Measurements from ENCODE around the gene PRR20G.
"Not testable (repeated sequence)": the region's sequence is repeated elsewhere in the genome, so short reads cannot be mapped to it uniquely, and the experiment has no call there.

Gene PRR20G

GRCh38 chr3:127299276-127299675, 11.4 kb upstream of the PRR20G start:
- DNase-seq (ENCODE audit: low read depth in 2 of 2): no peak

- no peak for DNase-seq (ENCODE audit: low read depth in 2 of 2)
Measured at GRCh38 chr3:127296959-127297358, 9.1 kb upstream of the PRR20G start.

GRCh38 chr3:127296166-127296565, 8.3 kb upstream of the PRR20G start:
- no peak for DNase-seq (ENCODE audit: low read depth in 2 of 2)

GRCh38 chr3:127293650-127294049, 5.8 kb upstream of the PRR20G start:
- DNase-seq (ENCODE audit: low read depth in 2 of 2): not testable (repeated sequence)

- no peak for DNase-seq (ENCODE audit: low read depth in 2 of 2)
Measured at GRCh38 chr3:127291611-127292010, 3.8 kb upstream of the PRR20G start.

- DNase-seq (ENCODE audit: low read depth in 2 of 2): no peak
Measured at GRCh38 chr3:127291114-127291513, 3.3 kb upstream of the PRR20G start.

GRCh38 chr3:127289706-127290575, 2.1 kb upstream of the PRR20G start:
- no peak for DNase-seq (ENCODE audit: low read depth in 2 of 2)

- no peak for DNase-seq (ENCODE audit: low read depth in 2 of 2)
Measured at GRCh38 chr3:127288921-127289705, 1.3 kb upstream of the PRR20G start.

GRCh38 chr3:127288343-127288742, 497 bp upstream of the PRR20G start:
- DNase-seq (ENCODE audit: low read depth in 2 of 2): no peak

GRCh38 chr3:127286571-127287140, 1.2 kb downstream of the PRR20G start:
- DNase-seq (ENCODE audit: low read depth in 2 of 2): no peak

GRCh38 chr3:127284258-127284657, 3.6 kb downstream of the PRR20G start:
- DNase-seq (ENCODE audit: low read depth in 2 of 2): no peak

- DNase-seq (ENCODE audit: low read depth in 2 of 2): no peak
Measured at GRCh38 chr3:127277561-127277960, 10.3 kb downstream of the PRR20G start.

- DNase-seq (ENCODE audit: low read depth in 2 of 2): no peak
Measured at GRCh38 chr3:127276995-127277394, 10.9 kb downstream of the PRR20G start.

GRCh38 chr3:127276396-127276795, 11.4 kb downstream of the PRR20G start:
- no peak for DNase-seq (ENCODE audit: low read depth in 2 of 2)

GRCh38 chr3:127275287-127275781, 12.5 kb downstream of the PRR20G start:
- DNase-seq (ENCODE audit: low read depth in 2 of 2): no peak

- no peak for DNase-seq (ENCODE audit: low read depth in 2 of 2)
Measured at GRCh38 chr3:127274200-127274760, 13.6 kb downstream of the PRR20G start.

- DNase-seq (ENCODE audit: low read depth in 2 of 2): no peak
Measured at GRCh38 chr3:127273206-127273605, 14.6 kb downstream of the PRR20G start.

GRCh38 chr3:127266186-127266585, 21.7 kb downstream of the PRR20G start:
- DNase-seq (ENCODE audit: low read depth in 2 of 2): no peak

- no peak for DNase-seq (ENCODE audit: low read depth in 2 of 2)
Measured at GRCh38 chr3:127265581-127265981, 22.3 kb downstream of the PRR20G start.

- DNase-seq (ENCODE audit: low read depth in 2 of 2): no peak
Measured at GRCh38 chr3:127264794-127265514, 22.9 kb downstream of the PRR20G start.

- DNase-seq (ENCODE audit: low read depth in 2 of 2): no peak
Measured at GRCh38 chr3:127264292-127264691, 23.6 kb downstream of the PRR20G start.
